ENCODE results near the gene FAM171A1.

GRCh38 chr10:15313047-15313446, 58.0 kb downstream of the FAM171A1 start:
- TF ChIP-seq ZNF660 (CRISPR knock-in tag; IDR thresholded peaks at IDR 0.05; ENCODE audit: borderline replicate concordance, low read depth) = no peak
- no peak for TF ChIP-seq ATF2 (CRISPR knock-in tag; IDR thresholded peaks at IDR 0.05)
- no peak for TF ChIP-seq ARNT (IDR thresholded peaks at IDR 0.05)
- no peak for TF ChIP-seq ELK4 (CRISPR knock-in tag; IDR thresholded peaks at IDR 0.05; ENCODE audit: borderline replicate concordance)
- no peak for TF ChIP-seq MTF2 (CRISPR knock-in tag; IDR thresholded peaks at IDR 0.05; ENCODE audit: borderline replicate concordance)
- no peak for TF ChIP-seq MAFK (conservative IDR thresholded peaks at IDR 0.05 in 1 of 2, IDR thresholded peaks at IDR 0.05 in 1 of 2; ENCODE audit: low read length in 2 of 2)
- no peak for TF ChIP-seq MEF2D (CRISPR knock-in tag; IDR thresholded peaks at IDR 0.05)
- no peak for TF ChIP-seq CBFB (CRISPR knock-in tag; IDR thresholded peaks at IDR 0.05)
- TF ChIP-seq PHF20 (CRISPR knock-in tag; IDR thresholded peaks at IDR 0.05) = no peak
- TF ChIP-seq DNMT3B (CRISPR knock-in tag; conservative IDR thresholded peaks at IDR 0.05) = no peak
- TF ChIP-seq ZNF766 (CRISPR knock-in tag; IDR thresholded peaks at IDR 0.05; ENCODE audit: borderline replicate concordance) = no peak
- no peak for TF ChIP-seq MXD4 (CRISPR knock-in tag; IDR thresholded peaks at IDR 0.05)
- no peak for TF ChIP-seq CTCF (CRISPR knock-in tag; IDR thresholded peaks at IDR 0.05)
- TF ChIP-seq ZBTB33 (CRISPR knock-in tag; IDR thresholded peaks at IDR 0.05) = no peak
